Posterior vena cava (tissue), 2 donors: Measurements from ENCODE around the gene RSRP1. TPM values are rescaled to one million over a fixed set of nuclear protein-coding genes. Genes with fewer than 3 reads are reported as not detected.
"Not testable (repeated sequence)": the region's sequence is repeated elsewhere in the genome, so short reads cannot be mapped to it uniquely, and the experiment has no call there.

Source experiments
- DNase-seq: peaks from one replicate; pipeline ENCODE4 v3.0.0-alpha.2; 2020; ENCODE audit warnings: low spot score
- intact Hi-C, 2 donors: fragments of 100-400 bp; cut with DNase I; formaldehyde crosslinking; loops; one replicate each; pipeline versions ENCODE4 v1.14.1 to v1.14.2; 2022 to 2023
- long read RNA-seq, 2 donors: library from polyadenylated mRNA; unstranded; transcript quantifications; one replicate each; pipeline ENCODE4 v2.0.0, GENCODE V29; 2020 to 2021
- total RNA-seq, 2 donors: library from RNA; stranded (reverse); fragmentation: NEBNext Ultra II Directional; extraction: Animal tissue kit (Norgen Biotek cat#: 25700); gene quantifications; one replicate each; pipeline ENCODE4 v1.2.1, GENCODE V29; 2021
- donor health status: DM: yes; HTN: yes; CAD: no.
- donor health status: DM: yes; HTN: yes; CAD: no.

The RSRP1 gene
- 10 to 100 TPM; 67.5 to 90.0 TPM for total RNA-seq
- long read RNA-seq, donor 1, partial matches to known transcripts: 2 of 7 reads
- long read RNA-seq, donor 1, other reads (novel, unspliced or antisense): 3 of 7 reads
- long read RNA-seq, donor 2, partial matches to known transcripts: 3 of 16 reads
- long read RNA-seq, donor 2, other reads (novel, unspliced or antisense): 8 of 16 reads

GRCh38 chr1:25247024-25247828, at the start of gene RSRP1:
Gene RSRP1 (minus strand): TSS chr1:25247454. CDS start chr1:25246963, 491 bp downstream.
- intact Hi-C loops: no loop called here
- DNase-seq: peak; percentile 100

- intact Hi-C loops, DNase-seq: not testable (repeated sequence)
Measured at GRCh38 chr1:25296501-25296900, 49.2 kb upstream of the RSRP1 start.

DNA sequence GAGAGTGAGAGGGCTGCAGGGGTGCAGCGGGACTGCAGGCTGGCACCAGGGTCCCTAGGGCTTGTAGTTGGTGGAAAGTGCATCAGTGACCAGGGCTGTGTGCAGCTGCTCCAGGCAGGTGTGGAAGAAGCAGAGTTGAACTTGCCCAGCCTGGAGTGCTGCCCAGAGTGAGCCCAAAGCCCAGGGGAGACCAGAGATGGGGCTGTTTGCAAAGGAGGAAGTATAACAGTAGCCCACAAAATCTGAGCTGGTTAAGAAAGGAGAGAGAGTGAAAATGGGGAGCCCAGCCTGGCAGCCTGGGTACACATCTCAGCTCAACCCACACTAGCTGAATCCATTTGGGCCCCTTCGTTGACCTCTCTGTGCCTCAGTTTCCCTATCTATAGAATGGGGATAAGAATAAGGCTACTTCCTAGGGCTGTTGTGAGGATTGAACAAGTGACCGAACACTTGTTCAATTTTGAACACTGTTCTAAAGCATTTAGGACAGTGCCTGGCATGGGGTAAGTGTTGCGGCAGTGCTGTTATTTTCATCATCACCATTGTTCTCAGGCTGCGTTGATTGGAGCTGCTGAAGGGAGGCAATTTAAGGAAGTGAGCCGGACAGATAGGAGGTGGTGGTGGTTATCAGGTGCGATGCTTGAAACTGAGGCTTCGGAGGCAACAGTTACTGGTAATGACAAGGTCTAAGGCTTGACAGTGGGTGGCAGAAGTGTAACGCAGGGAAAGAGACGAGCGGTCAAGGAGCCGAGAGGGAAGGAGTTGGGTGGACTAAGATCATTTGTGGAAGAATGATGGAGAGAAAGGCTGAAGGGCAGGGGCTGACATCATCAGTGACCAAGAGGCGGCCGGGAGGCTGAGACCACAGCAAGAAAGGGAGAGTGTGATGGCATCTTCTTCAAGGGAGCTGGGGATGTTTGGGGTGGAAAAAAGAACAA, 47.9 kb upstream of the RSRP1 start:
- not testable (repeated sequence) for DNase-seq

GRCh38 chr1:25293426-25293825, 46.2 kb upstream of the RSRP1 start:
- DNase-seq: not testable (repeated sequence)

More for the DNA sequence above, 47.9 kb upstream of the RSRP1 start:
- intact Hi-C loops: not testable (repeated sequence)

DNA sequence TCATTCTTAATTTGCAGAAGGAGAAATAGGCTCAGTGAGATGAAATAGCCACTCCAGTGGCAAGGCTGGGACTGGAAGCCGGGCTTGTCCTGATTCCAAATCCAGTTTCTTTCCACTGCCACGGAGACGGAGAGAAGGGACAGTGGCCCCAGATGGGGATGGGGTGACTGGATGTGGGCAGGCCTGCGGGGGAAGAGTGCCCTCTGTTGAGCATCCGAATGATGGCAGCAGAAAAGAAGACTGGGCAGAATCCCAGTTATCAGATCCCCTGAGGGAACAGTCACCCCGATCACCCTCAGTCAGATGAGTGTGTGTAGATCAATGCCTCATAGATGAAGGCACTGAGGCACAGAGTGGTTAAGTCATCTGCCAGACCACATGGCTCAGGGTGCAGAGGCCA, 42.8 kb upstream of the RSRP1 start:
- intact Hi-C loops, DNase-seq: not testable (repeated sequence)

More at GRCh38 chr1:25293426-25293825, 46.2 kb upstream of the RSRP1 start:
- intact Hi-C loops: not testable (repeated sequence)

GRCh38 chr1:25288573-25289101, 41.4 kb upstream of the RSRP1 start:
- intact Hi-C loops, DNase-seq: not testable (repeated sequence)

GRCh38 chr1:25287164-25287563, 39.9 kb upstream of the RSRP1 start:
- intact Hi-C loops, DNase-seq: not testable (repeated sequence)

- intact Hi-C loops: not testable (repeated sequence)
Measured at GRCh38 chr1:25285862-25286261, 38.6 kb upstream of the RSRP1 start.

GRCh38 chr1:25279693-25280111, 32.4 kb upstream of the RSRP1 start:
- intact Hi-C loops, DNase-seq: not testable (repeated sequence)

More at GRCh38 chr1:25285862-25286261, 38.6 kb upstream of the RSRP1 start:
- not testable (repeated sequence) for DNase-seq

GRCh38 chr1:25278790-25279189, 31.5 kb upstream of the RSRP1 start:
- intact Hi-C loops, DNase-seq: not testable (repeated sequence)

DNA sequence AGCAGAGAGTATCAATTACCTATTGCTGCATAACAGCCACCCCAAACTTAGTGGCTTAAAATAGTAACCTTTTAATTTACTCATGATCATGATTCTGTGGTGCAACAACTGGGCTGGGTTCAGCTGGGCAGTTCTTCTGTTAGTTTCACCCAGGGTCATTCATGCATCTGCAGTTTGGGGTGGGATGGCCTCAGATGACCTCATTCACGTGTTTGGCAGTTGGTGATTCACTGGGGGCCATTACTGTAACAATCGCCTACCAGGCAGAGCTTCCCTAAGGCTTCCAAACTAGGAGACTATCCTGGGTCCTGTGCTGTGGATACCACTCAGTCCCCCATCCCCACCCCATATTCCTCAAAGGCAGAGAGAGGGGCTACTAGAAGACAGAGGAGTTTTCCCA, 31.1 kb upstream of the RSRP1 start:
- DNase-seq, intact Hi-C loops: not testable (repeated sequence)

DNA sequence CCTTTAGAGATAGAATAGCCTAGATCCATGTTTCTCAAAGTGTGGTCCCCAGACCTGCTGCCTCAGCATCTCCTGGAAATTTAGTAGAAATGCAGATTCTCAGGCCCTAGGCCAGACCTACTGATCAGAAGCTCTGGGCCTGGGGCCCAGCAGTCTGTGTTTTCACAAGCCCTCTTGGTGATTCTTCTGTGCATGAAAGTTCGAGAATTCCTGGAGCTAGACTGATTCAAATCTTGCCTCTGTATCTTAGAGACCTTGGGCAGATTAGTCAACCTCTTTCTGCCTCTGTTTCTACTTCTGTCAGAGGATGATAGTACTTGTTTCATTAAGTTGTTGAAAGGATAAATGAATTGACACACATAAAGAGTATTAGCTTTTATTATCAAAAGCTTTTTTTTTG, 30.0 kb upstream of the RSRP1 start:
- DNase-seq, intact Hi-C loops: not testable (repeated sequence)

GRCh38 chr1:25275648-25276047, 28.4 kb upstream of the RSRP1 start:
- DNase-seq, intact Hi-C loops: not testable (repeated sequence)

- DNase-seq, intact Hi-C loops: not testable (repeated sequence)
Measured at GRCh38 chr1:25272238-25272637, 25.0 kb upstream of the RSRP1 start, which contains the start of gene RHD. Gene RHD (plus strand): TSS chr1:25272509. CDS start chr1:25272548, 39 bp downstream.

GRCh38 chr1:25268143-25268760, 21.0 kb upstream of the RSRP1 start:
- DNase-seq, intact Hi-C loops: not testable (repeated sequence)

- intact Hi-C loops: not testable (repeated sequence)
- DNase-seq: peak; percentile 92
Measured at GRCh38 chr1:25267288-25268142, 20.3 kb upstream of the RSRP1 start.

DNA sequence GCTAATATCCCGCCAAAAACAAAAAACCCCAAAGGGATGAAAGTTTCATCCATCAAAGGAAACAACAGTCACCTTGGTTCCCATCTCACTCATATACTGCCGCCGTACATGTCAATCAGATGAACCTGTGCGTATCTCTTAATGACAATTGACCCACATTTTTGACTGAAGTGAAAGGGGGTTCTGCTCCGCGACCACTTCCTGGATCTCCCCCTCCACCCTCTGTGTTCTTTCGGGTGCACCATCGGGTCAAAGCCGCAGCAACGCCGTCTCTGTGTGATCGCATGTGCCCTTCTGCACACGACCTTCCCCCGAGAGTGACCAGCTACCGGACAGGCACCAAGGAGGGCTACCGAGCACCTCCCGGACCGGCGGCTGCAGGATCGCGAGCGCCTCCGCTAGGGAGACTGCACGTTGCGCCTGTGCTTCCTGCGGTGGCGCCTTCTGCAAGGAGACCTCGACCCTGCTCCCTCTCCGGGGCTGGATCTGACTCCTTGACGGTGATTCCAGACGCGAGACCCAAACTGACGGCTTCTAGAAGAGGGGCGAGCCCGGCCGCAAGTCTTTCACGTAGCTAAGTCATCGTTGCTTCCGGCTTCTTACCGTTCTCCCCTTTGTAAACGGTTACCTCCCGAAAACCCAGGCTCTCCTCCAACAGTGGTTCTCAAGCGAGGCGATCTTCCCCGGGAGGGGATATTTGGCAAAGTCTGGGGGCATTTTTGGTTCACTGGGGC, 19.5 kb upstream of the RSRP1 start:
- intact Hi-C loops, DNase-seq: not testable (repeated sequence)
